CD14-positive monocyte (primary cell): ENCODE data around the gene ABTB1. TPM values are rescaled to one million over a fixed set of nuclear protein-coding genes. Genes with fewer than 3 reads are reported as not detected.

Source experiments
- DNase-seq, 3 donors: peaks; one replicate each; pipeline ENCODE4 v3.0.0-alpha.2; 2011 to 2022
- H2AFZ ChIP-seq: 2 replicates; pipeline ENCODE4 v1.6.0; 2012; ENCODE audit warnings: mild to moderate bottlenecking, low read depth, low read length, inconsistent platforms; ENCODE audit not compliant: insufficient read depth, poor library complexity, severe bottlenecking
- H3K27ac ChIP-seq, 2 donors: 1 replicate in 1 of 2; 2 replicates in 1 of 2; pipeline ENCODE4 v1.5.1; 2012 to 2013; ENCODE audit warnings: low read length in 2 of 2, control low read depth in 1 of 2, inconsistent platforms in 1 of 2, low read depth in 1 of 2, mild to moderate bottlenecking in 1 of 2
- H3K27me3 ChIP-seq, 2 donors: one replicate each; pipeline versions ENCODE4 v1.6.0 to v1.6.1; 2011 to 2013; ENCODE audit warnings: low read length in 2 of 2; ENCODE audit not compliant: control insufficient read depth in 2 of 2, insufficient read depth in 2 of 2
- H3K36me3 ChIP-seq, 2 donors: replicated peaks in 1 of 2; 1 replicate in 1 of 2; 2 replicates in 1 of 2; pipeline versions ENCODE4 v1.5.1 to v1.6.1; 2012 to 2013; ENCODE audit warnings: low read length in 2 of 2, control low read depth in 1 of 2, inconsistent platforms in 1 of 2, mild to moderate bottlenecking in 1 of 2; ENCODE audit not compliant: insufficient read depth in 2 of 2, control insufficient read depth in 1 of 2
- H3K4me1 ChIP-seq, 2 donors: 1 replicate in 1 of 2; 2 replicates in 1 of 2; pipeline versions ENCODE4 v1.5.1 to v1.6.1; 2012 to 2013; ENCODE audit warnings: low read length in 2 of 2, control low read depth in 1 of 2, inconsistent platforms in 1 of 2, mild to moderate bottlenecking in 1 of 2, moderate library complexity in 1 of 2; ENCODE audit not compliant: insufficient read depth in 2 of 2, control insufficient read depth in 1 of 2
- H3K4me2 ChIP-seq: replicated peaks from 2 replicates; pipeline ENCODE3; 2012; ENCODE audit warnings: low read length, moderate library complexity, mild to moderate bottlenecking; ENCODE audit not compliant: poor library complexity, severe bottlenecking; ENCODE audit errors: extremely low read depth
- H3K4me3 ChIP-seq, 3 experiments: fragments of 200-600 bp in 1 of 3; sonication (generic) in 1 of 3; replicated peaks in 1 of 3; 1 replicate in 2 of 3; 2 replicates in 1 of 3; pipeline ENCODE4 v1.5.1; 2011 to 2013; ENCODE audit warnings: low read length in 3 of 3, mild to moderate bottlenecking in 3 of 3, control low read depth in 2 of 3, low read depth in 2 of 3, inconsistent platforms in 1 of 3, moderate library complexity in 1 of 3
- H3K79me2 ChIP-seq: 2 replicates; pipeline ENCODE4 v1.6.0; 2012; ENCODE audit warnings: mild to moderate bottlenecking, control low read depth, inconsistent platforms, low read length, moderate library complexity; ENCODE audit not compliant: insufficient read depth
- H3K9ac ChIP-seq: 2 replicates; pipeline ENCODE4 v1.6.0; 2017; ENCODE audit warnings: low read length, mild to moderate bottlenecking; ENCODE audit not compliant: insufficient read depth, poor library complexity, severe bottlenecking
- H3K9me3 ChIP-seq, 2 donors: replicated peaks in 1 of 2; 1 replicate in 1 of 2; 2 replicates in 1 of 2; pipeline versions ENCODE4 v1.5.1 to v1.6.1; 2012 to 2013; ENCODE audit warnings: low read length in 2 of 2, control low read depth in 1 of 2; ENCODE audit not compliant: control insufficient read depth in 1 of 2, insufficient read depth in 1 of 2
- H4K20me1 ChIP-seq: 2 replicates; pipeline ENCODE4 v1.6.0; 2012; ENCODE audit warnings: mild to moderate bottlenecking, low read length, control low read depth, moderate library complexity; ENCODE audit not compliant: insufficient read depth
- H3K27ac Mint-ChIP-seq, 7 donors: one replicate each; pipeline ENCODE4 v1.8.0; 2020; ENCODE audit warnings: mild to moderate bottlenecking in 7 of 7, mixed read lengths in 7 of 7, moderate library complexity in 6 of 7, inconsistent platforms in 2 of 7
- H3K27me3 Mint-ChIP-seq, 3 donors: one replicate each; pipeline ENCODE4 v1.8.0; 2021 to 2022; ENCODE audit warnings: low read depth in 3 of 3, mild to moderate bottlenecking in 3 of 3, mixed read lengths in 3 of 3, moderate library complexity in 3 of 3, inconsistent platforms in 1 of 3
- H3K36me3 Mint-ChIP-seq, 2 donors: one replicate each; pipeline ENCODE4 v1.8.0; 2020; ENCODE audit warnings: mixed read lengths in 2 of 2, inconsistent platforms in 1 of 2, mild to moderate bottlenecking in 1 of 2
- H3K4me1 Mint-ChIP-seq: one replicate; pipeline ENCODE4 v1.8.0; 2020; ENCODE audit warnings: mild to moderate bottlenecking, mixed read lengths
- H3K4me3 Mint-ChIP-seq, 2 donors: one replicate each; pipeline ENCODE4 v1.8.0; 2020; ENCODE audit warnings: mild to moderate bottlenecking in 2 of 2, mixed read lengths in 2 of 2, moderate library complexity in 1 of 2
- H3K9me3 Mint-ChIP-seq, 7 donors: one replicate each; pipeline ENCODE4 v1.8.0; 2020 to 2022; ENCODE audit warnings: mixed read lengths in 7 of 7, mild to moderate bottlenecking in 6 of 7, moderate library complexity in 6 of 7, inconsistent platforms in 2 of 7
- WGBS: methylation state at CpG from one replicate; pipeline ENCODE4 v1.1.5; 2013; ENCODE audit warnings: missing lambda C conversion rate; ENCODE audit not compliant: insufficient coverage; 5-methylcytosine and 5-hydroxymethylcytosine counted together
- intact Hi-C, 2 donors: fragments of 100-400 bp; cut with micrococcal nuclease; formaldehyde crosslinking; loops; one replicate each; pipeline versions ENCODE4 v1.15.0 to v1.15.1; 2023
- polyA plus RNA-seq, 3 donors: library from polyadenylated mRNA; depleted of rRNA in 1 of 3; unstranded in 2 of 3; stranded (reverse) in 1 of 3; fragments of 300-500 nt in 2 of 3; fragments of >200 nt in 1 of 3; fragmentation: Illumina TruSeq in 2 of 3; gene quantifications; 1 replicate in 2 of 3; 2 replicates in 1 of 3; pipeline ENCODE4 v1.2.3, GENCODE V29; 2012 to 2021
- TF ChIP-seq, protein P1 (sequence below): fragments of 200-600 bp; IDR thresholded peaks from one replicate; pipeline ENCODE4 v1.8.0; 2022; ENCODE audit warnings: antibody characterized with exemption, mild to moderate bottlenecking

ABTB1 gene
- polyA plus RNA-seq, 3 donors, result 107 to 246 (median 118) TPM

DNA sequence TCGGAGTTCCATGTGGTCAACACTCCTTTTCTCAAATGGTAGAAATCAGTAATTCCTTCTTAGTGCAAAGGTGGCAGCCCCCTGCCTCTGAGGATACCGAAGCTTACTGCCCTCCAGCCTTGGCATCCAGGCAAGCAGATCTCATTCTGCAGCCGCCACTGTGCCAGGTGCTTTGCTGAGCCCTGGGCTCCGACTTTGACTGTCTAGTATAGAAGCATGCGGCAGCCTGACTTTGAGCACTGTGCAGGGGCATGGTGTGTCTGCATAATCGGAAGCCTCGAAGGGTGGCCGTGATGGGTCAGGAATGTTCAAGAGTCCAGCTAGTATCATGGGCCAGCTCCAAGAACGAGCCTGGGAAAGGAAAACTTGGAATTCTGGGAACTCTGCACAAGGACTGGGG lies 39.7 kb downstream of the ABTB1 start:
- Histone ChIP-seq H3K9ac (no peak overlapping the region), H4K20me1 (no peaks in the 10 kb centered on the region), H3K27ac (no peak overlapping the region), H3K4me2 (no peak overlapping the region), H3K36me3 (no peaks in the 10 kb centered on the region), H3K79me2 (no peaks in the 10 kb centered on the region), H3K4me1 (peaks cover 8 to 12% of the 10 kb centered on the region in 2 donors), H2AFZ (no peak overlapping the region), H3K4me3 (no peak overlapping the region), H3K9me3 (no peaks in the 10 kb centered on the region), H3K27me3 (no peaks in the 10 kb centered on the region)
- WGBS, result 87% methylated on average over 9 of the region's 9 CpGs
- intact Hi-C loops, result no loop called here
- TF ChIP-seq, protein P1, sequence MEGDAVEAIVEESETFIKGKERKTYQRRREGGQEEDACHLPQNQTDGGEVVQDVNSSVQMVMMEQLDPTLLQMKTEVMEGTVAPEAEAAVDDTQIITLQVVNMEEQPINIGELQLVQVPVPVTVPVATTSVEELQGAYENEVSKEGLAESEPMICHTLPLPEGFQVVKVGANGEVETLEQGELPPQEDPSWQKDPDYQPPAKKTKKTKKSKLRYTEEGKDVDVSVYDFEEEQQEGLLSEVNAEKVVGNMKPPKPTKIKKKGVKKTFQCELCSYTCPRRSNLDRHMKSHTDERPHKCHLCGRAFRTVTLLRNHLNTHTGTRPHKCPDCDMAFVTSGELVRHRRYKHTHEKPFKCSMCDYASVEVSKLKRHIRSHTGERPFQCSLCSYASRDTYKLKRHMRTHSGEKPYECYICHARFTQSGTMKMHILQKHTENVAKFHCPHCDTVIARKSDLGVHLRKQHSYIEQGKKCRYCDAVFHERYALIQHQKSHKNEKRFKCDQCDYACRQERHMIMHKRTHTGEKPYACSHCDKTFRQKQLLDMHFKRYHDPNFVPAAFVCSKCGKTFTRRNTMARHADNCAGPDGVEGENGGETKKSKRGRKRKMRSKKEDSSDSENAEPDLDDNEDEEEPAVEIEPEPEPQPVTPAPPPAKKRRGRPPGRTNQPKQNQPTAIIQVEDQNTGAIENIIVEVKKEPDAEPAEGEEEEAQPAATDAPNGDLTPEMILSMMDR, result no peak
- Mint-ChIP-seq H3K4me3 (no peak overlapping the region), H3K9me3 (no peaks in the 10 kb centered on the region), H3K27me3 (peaks cover 0 to 2% (median 0%) of the 10 kb centered on the region in 3 donors), H3K4me1 (peaks cover 12% of the 10 kb centered on the region), H3K36me3 (no peaks in the 10 kb centered on the region), H3K27ac (no peak overlapping the region)
- DNase-seq, result no peak

DNA sequence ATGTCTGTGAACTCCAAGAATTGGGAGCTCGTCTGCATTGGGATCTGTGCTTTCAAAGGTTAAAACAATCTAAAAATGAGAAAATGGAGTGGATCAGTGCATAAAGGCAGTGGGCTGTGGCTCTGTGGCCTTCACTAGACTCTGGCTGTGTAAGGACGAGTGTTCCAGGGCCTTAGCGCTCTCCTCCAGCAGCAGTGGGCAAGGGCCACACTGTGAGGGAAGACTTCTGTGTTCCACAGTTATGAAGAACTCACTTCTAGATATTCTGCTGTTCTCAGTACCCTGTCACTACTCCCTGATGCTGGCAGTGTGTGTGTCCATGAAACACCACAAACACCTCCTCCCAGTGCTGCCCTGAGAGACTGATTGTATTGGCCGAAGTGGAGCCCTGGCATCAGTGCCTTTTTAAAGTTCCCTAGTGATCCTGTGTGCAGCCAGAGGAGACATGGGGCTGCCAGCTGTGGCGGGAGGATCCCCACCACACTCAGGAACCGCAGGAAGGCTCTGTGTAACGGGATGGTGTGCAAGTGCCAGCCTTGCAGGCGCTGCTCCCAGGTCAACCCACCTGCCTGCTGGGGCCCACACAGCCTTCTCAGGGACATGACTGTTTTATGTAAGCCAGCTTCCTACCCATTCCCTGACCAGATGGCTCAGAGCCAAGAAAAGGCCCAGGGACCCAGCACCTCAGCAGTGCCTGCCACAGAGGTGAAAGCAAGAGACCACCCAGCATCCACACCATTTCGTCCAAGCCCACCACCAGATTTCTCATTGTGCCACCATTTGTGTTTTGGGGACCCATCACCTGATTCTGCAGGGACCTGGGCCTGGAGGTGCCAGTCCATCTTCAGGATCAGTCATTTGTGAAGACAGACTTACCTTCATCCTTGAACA lies 40.4 kb downstream of the ABTB1 start:
- H3K9ac ChIP-seq, result no peak overlapping the region
- Mint-ChIP-seq H3K4me3 (no peak overlapping the region), H3K27ac (peak overlapping the region in 2 of 7 donors; percentile 23 to 55), H3K27me3 (peaks cover 0 to 2% (median 0%) of the 10 kb centered on the region in 3 donors), H3K36me3 (no peaks in the 10 kb centered on the region), H3K9me3 (no peaks in the 10 kb centered on the region), H3K4me1 (peaks cover 12% of the 10 kb centered on the region)
- H3K4me1 ChIP-seq, result peaks cover 8 to 17% of the 10 kb centered on the region in 2 donors
- no peak overlapping the region for H3K27ac ChIP-seq
- no peak overlapping the region for H2AFZ ChIP-seq
- TF ChIP-seq, protein P1, result no peak
- no peaks in the 10 kb centered on the region for H3K9me3 ChIP-seq
- no peaks in the 10 kb centered on the region for H3K27me3 ChIP-seq
- H3K36me3 ChIP-seq, result no peaks in the 10 kb centered on the region
- WGBS, result 95% methylated on average over 8 of the region's 9 CpGs
- no peak overlapping the region for H3K4me2 ChIP-seq
- intact Hi-C loops, result no loop called here
- no peaks in the 10 kb centered on the region for H3K79me2 ChIP-seq
- DNase-seq, result no peak
- H3K4me3 ChIP-seq, result no peak overlapping the region
- H4K20me1 ChIP-seq, result no peaks in the 10 kb centered on the region
